SH-SY5Y (cell line): ENCODE measurements around the gene BIRC6.

Experiments used
- GATA2 ChIP-seq: IDR thresholded peaks from 2 replicates; pipeline ENCODE4 v1.6.1; 2011; ENCODE audit warnings: mild to moderate bottlenecking, low read depth, low read length
- GATA3 ChIP-seq: IDR thresholded peaks from 2 replicates; pipeline ENCODE4 v1.6.1; 2011; ENCODE audit warnings: low read depth, mild to moderate bottlenecking, low read length, moderate library complexity

GRCh38 chr2:32522770-32523169, 165.9 kb downstream of the BIRC6 start:
- TF ChIP-seq GATA2 = no peak
- no peak for TF ChIP-seq GATA3
